HG03565 (cell line): ENCODE results near the gene TCF20.

Experiments
- ATAC-seq: cut with Tn5 transposase; IDR thresholded peaks from one replicate; pipeline ENCODE4 v1.9.1; 2021; ENCODE audit warnings: mild to moderate bottlenecking, moderate library complexity; ENCODE audit not compliant: unreplicated experiment

The TCF20 gene

DNA sequence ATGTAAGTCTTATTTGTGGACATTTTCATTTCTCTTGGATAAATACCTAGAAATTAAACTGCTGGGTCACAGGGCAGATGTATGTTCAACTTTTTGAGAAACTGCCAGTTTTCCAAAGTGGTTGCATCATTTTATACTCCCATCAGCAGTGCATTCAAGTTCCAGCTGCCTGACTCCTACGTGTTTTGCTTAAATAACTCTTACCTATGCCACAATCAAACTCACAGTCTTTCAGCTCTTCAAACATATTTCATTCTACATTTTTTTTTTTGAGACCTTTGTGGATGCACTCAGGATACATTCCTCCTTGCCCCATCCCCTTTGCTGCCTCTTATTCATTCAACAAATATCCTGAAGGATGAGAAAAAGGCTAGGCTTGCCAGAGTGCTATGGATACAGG lies 9.2 kb downstream of the TCF20 start:
- ATAC-seq: no peak

DNA sequence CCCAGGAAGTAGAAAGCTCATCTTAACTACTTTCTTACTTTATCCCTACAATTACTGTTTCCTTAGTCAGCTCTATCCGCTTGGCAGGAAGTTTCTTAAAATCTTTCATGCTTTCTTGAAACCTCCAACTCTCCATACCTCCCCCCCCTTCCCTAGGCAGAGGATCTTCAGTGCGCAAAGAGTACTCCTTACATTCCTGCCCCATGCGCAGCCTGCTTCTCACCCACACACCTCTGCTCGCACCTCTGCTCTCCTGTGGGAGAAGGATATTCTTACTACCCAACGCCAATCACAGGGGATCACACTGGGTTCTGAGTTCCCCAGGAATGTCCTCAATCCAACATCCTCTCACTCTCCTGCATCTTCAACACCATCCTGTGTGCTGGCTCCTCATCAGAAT lies 12.3 kb downstream of the TCF20 start:
- ATAC-seq: no peak

DNA sequence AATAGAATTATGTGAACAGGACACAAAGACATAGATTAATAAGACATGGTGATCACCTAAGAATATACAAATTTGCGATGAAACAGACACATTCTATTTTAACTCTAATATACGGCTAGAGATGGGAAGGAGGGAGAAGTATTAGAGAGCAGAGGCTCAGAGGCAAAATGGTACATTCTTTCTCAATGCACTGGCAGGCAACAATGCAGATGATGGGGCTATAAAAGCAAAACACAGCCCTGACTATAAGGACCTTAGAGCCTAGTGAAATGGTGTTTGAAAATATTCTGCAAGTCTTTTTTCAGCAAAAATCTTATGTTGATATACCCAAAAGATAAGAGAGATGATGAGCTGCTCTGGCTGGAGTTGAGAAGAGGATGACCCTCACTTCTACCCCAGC lies 13.1 kb downstream of the TCF20 start:
- no peak for ATAC-seq

DNA sequence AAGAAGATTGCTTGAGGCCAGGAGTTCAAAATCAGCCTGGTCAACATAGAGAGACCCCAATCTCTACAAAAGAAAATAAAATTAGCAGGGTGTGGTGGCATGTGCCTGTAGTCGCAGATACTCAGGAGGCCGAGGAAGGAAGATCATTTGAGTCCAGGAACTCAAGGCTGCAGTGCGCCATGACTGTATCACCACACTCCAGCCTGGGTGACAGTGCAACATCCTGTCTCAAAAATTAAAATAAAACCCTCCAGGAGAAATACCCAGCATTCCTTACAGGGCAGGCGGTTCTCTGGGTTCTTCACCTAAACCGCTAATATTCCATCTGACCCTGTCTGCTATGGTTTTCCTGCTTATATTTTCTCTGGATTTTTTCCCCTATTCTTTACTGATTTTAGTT lies 13.5 kb downstream of the TCF20 start:
- ATAC-seq: no peak

DNA sequence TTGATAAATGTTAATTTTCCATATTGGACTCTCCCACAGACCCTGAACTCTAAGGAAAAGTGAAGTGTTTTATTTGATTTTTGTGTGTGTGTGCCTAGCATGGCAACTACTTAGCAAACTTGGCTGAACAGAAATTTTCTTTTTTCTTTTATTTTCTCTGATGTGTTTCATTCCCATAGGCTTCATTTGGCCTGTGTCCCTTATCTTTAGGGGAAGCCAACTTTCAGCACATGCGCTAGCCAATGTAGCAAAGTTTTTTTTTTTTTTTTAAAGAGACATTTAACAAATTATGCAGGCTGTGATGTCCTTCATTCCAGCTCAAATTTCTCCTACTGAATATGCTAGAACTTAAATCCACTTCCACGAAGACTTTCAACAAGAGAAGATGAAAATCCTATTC lies 14.2 kb downstream of the TCF20 start:
- no peak for ATAC-seq

DNA sequence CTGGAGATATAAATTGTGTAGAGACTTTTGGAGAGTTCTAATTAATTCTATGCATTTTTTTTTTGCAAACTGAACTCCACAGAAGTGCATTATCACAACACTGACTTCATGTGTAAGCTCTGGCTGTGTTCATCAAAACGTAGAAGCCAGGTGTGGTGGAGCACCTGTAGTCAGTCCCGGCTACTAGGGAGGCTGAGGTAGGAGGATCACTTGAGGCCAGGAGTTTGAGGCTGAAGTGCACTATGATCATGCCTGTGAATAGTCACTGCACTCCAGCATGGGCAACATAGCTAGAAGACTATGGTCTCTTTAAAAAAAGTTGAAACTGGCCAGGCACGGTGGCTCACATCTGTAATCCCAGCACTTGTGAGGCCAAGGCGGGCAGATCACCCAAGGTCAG lies 20.6 kb downstream of the TCF20 start:
- ATAC-seq: no peak

DNA sequence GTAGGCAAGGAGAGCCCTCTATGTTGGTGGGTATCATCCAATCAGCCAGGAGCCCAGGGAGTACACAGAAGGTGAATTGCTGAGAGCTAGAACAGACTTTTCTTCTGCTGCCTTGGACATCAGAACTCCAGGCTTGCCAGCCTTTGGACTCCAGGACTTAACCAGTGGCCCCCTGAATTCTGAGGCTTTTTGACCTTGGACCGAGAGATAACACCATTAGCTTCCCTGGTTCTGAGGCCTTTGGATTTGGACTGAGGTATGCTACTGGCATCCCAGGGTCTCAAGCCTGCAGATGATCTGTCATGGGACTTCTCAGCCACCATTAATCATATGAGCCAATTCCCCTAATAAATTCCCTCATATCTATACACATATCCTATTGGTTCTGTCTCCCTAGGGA lies 21.5 kb downstream of the TCF20 start:
- no peak for ATAC-seq

DNA sequence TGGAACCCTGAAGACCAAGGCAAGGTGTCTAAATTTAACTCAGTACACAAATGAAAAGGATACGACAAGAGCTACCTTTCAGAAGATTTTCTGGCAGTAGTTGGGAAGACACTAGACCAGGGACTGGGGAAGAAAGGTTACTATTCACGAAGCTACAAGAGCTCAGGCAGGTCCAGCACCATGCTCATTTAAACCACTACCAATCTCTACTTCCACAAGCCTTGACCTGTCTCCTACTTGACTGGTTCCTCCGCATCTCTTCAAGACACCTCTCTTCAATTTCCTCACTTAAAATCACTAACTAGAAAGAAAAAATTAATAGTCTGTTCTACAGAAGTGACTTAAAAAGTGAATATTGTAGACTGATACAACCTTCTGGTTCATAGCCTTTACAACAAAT lies 22.9 kb downstream of the TCF20 start:
- ATAC-seq: no peak

DNA sequence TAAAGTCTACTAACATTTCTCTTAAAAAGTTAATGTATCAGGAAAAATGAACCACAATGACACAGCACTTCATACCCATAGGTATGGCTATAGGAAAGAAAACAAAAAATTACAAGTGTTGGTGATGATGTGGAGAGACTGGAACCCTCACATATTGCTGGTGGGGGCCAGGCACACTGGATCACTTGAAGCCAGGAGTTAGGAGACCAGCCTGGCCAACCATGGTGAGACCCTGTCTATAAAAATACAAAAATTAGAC lies 26.7 kb downstream of the TCF20 start:
- no peak for ATAC-seq

DNA sequence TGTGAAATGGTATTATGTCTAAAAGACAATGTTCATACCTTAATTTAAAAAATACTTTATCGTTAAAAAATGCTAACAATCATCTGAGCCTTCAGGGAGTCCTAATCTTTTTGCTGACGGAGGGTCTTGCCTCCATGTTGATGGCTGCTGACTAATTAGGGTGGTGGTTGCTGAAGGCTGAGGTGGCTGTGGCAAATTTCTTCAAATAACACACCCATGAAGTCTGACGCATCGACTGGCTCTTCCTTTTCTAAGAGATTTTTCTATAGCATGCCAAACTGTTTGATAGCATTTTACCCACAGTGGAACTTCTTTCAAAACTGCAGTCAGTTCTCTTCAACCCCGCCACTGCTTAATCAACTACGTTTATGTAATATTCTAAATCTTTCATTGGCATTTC lies 33.6 kb downstream of the TCF20 start:
- no peak for ATAC-seq

DNA sequence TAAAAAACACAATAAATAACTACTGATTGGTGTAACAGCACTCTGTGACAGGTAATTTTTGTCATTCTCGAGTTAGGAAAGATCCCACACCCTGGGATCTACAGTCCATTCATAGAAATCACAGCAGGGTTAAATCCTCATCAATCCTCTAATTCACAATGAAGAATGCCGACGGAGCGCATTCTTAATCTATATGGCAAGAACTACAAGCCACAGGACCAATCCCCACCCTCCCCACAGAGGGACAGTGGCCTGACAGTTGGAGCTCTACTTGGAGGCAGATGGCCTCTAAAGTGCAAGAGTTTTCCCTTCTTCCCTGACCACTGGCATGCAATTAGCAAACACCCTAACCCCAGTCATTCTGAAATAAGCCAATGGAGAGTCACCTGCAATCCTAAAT lies 34.2 kb downstream of the TCF20 start:
- ATAC-seq: no peak

DNA sequence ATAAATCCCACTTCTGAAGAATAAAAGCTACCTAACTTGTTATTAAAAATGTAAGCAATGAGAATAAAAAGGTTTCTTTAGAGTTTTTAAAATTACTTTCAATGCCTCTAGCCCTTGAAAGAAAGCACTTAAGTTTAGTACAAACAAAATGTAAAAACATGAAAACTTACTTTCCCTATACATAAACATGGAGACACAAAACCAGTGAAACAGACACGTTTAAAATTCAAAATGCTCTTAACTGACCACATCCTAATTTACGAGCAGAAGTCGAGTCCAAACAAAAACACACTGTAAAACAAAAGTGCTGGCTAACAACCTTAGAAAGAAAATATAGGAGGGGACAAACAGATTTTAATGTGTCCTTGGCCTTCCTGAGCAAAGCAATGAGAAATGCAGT lies 36.6 kb downstream of the TCF20 start:
- no peak for ATAC-seq

DNA sequence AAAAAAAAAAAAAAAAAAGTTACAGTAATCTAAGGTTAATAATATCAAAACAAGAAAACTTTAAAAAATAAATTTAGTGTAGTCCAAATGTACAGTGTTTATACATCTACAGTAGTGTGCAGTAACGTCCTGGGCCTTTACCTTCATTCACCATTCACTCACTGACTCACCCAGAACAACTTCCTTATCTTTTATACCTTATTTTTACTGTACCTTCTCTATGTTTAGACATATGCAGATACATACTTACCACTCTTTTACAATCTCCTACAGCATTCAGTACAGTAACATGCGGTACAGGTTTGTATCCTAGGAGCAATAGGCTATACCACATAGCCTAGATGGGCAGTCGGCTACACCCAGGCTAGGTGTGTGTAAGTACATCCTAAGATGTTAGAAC lies 38.5 kb downstream of the TCF20 start:
- no peak for ATAC-seq

DNA sequence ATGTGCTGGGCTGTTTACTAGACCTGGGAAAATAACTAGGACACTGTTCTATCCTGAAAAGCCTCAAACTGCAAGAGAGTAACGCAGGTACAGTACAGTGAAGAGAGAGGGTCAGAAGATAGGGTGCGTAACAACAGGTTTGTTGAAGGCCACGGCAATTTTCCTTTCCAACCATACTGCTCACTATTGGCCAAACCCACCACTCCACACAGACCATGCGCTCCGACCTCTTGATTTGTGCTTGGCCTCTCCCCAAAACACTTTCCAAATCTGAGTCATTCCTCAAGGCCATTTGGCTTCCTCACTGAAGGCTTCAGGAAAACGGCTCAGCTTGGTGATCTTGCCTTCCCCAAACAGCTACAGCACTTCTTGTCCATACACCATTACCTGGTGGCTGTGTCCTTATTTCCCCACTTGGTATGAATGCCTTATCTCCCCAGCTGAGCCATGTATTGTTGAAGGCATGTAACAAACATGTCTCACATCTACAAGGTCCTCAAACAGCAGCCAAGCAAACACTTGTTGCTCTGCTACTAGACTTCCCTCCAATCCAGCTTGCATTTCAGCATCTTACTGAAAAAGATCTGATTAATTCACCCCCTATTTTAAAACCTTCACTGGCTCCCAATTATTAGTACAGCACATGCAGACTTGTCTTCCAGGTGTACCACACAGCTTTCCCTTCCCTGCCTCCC lies 40.9 kb downstream of the TCF20 start:
- no peak for ATAC-seq

DNA sequence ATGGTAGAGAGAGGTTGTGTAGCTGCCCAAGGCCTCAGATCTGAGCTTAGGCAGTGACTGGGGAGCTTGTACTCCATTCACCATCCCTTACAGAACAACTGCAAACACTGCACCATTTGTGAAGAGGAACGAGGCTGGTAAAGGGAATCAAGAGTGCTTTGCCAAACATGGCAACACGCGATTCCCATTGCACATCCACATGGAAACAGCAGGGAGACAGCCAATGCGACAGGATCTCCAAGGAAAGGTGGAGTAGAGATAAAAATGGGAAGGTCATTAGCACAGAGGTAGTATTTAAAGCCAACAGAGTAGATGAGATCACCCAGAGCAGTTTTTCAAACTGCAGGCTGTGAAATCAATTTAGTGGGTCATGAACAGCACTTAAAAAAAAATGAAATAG lies 42.0 kb downstream of the TCF20 start:
- no peak for ATAC-seq

DNA sequence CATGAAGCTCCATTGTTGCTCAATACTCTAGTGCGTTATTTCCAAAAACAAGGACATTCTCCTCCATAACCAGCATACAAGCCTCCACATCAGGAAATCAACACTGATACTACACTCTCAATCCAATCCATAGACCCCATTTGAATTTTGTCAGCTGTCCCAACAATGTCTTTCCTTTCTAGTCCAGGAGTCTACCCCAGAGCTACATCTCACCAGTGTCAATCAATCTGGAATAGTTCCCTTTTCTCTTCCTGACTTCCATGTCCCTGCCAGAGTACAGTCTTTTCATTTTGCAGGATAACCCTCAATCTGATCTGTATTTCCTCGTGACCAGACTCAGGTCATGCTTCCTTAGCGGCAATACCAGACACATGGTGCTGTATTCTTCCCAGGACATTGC lies 43.0 kb downstream of the TCF20 start:
- ATAC-seq: no peak

DNA sequence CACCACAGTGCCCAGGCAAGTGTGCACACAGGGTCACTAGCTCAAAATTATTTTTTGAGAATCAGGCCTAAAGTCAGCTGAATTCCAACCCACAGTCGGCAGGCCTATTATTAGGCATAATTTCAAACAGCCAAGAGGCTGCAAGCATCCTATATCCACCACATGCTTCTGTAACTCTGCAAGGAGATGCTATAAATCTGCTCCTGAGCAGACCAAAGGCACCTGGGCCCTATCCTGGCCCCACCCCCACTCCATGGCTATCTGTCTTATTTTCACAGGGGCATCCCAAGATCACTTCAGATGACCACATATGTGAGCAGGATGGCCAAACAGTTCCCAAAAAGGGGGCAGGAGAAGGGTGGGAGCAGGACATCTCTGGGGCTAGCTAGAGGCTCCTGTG lies 44.6 kb downstream of the TCF20 start:
- no peak for ATAC-seq

DNA sequence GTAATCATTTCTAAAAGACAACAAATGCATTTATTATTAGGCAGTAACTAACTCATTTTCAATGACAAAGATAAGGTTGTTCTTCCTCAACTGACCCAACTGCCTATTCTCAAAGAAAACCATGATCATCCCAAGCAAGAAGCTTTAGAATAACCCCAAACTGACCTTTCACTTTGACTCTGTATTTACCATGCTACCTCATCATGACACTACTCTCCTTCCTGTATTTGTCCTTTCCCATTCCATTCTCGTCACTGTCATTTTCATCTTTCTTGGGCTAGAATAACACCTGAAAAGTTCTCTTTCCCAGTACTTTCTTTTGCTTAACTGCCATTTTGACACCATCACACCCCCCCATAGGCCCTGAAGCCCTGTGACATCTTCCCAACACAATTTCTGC lies 48.3 kb downstream of the TCF20 start:
- ATAC-seq: no peak
